22Rv1 (cell line): Measurements from ENCODE around the gene FBXW12.

Source experiments
- CTCF ChIP-seq: fragments of 450-650 bp; IDR thresholded peaks from 2 replicates; pipeline ENCODE4 v1.5.1; 2017; ENCODE audit warnings: mild to moderate bottlenecking
- ZFX ChIP-seq: fragments of 450-650 bp; IDR thresholded peaks from 2 replicates; pipeline ENCODE4 v1.6.1; 2017; ENCODE audit warnings: antibody characterized with exemption, borderline replicate concordance

- no peak for TF ChIP-seq CTCF
- TF ChIP-seq ZFX, result no peak
Measured at GRCh38 chr3:48422272-48422671, 50.3 kb downstream of the FBXW12 start.
